ENCODE data around the gene SREK1. TPM values are rescaled to one million over a fixed set of nuclear protein-coding genes. Genes with fewer than 3 reads are reported as not detected.

The SREK1 gene
- total and polyA plus RNA-seq, 9 donors, result 56.3 to 90.6 (median 70.5) TPM

GRCh38 chr5:66232706-66233445 is 88.8 kb downstream of the SREK1 start:
- 56% methylated on average over 9 of the region's 12 CpGs for WGBS (ENCODE audit: insufficient coverage)
- no peak overlapping the region for H3K27ac ChIP-seq (ENCODE audit: low read length)
- H3K36me3 ChIP-seq (ENCODE audit: control insufficient read depth, insufficient read depth, low read length), result no peaks in the 10 kb centered on the region
- no peaks in the 10 kb centered on the region for H3K9me3 ChIP-seq (replicated peaks; ENCODE audit: control insufficient read depth, low read depth, low read length)
- H3K27me3 ChIP-seq (ENCODE audit: control insufficient read depth, insufficient read depth, low read length), result no peaks in the 10 kb centered on the region
- DNase-seq, result no peak
- no peak overlapping the region for H3K4me3 ChIP-seq (ENCODE audit: low read length)
- no peaks in the 10 kb centered on the region for H3K4me1 ChIP-seq (ENCODE audit: control insufficient read depth, insufficient read depth, low read length)

Other genes starting within 250 kb of the SREK1 start
- 53.5 TPM for gene ERBIN, start 217.7 kb upstream of the SREK1 start, total RNA-seq
- 10 to 100 TPM; 33.1 to 49.8 (median 43.4) TPM for gene ERBIN, start 217.7 kb upstream of the SREK1 start, polyA plus RNA-seq (ENCODE audit: insufficient read depth in 1 of 8, insufficient read length in 8 of 8, low replicate concordance in 1 of 8)